Central memory CD8-positive, alpha-beta T cell (primary cell): ENCODE measurements around the gene STIM1.

Experiments used
- ATAC-seq: fragments of 150-1000 bp; cut with Tn5 transposase; replicated peaks from 2 replicates; pipeline ENCODE4 v1.10.0; 2022; ENCODE audit warnings: mild to moderate bottlenecking, moderate FRiP score, moderate number of reproducible peaks; ENCODE audit not compliant: poor library complexity, severe bottlenecking; ENCODE audit errors: extremely low read depth
- DNase-seq, 2 donors: peaks; one replicate each; pipeline ENCODE4 v3.0.0; 2021; ENCODE audit warnings: low spot score in 2 of 2
- H3K27ac Mint-ChIP-seq: one replicate; pipeline ENCODE4 v1.8.0; 2022; ENCODE audit warnings: low read depth, mild to moderate bottlenecking, moderate library complexity, mixed read lengths
- H3K27me3 Mint-ChIP-seq: one replicate; pipeline ENCODE4 v1.8.0; 2022; ENCODE audit warnings: mixed read lengths
- H3K36me3 Mint-ChIP-seq: one replicate; pipeline ENCODE4 v1.8.0; 2022; ENCODE audit warnings: mild to moderate bottlenecking, moderate library complexity, mixed read lengths; ENCODE audit not compliant: insufficient read depth
- H3K4me1 Mint-ChIP-seq: one replicate; pipeline ENCODE4 v1.8.0; 2022; ENCODE audit warnings: mixed read lengths
- H3K4me3 Mint-ChIP-seq: one replicate; pipeline ENCODE4 v1.8.0; 2022; ENCODE audit warnings: mild to moderate bottlenecking, moderate library complexity, mixed read lengths
- H3K9me3 Mint-ChIP-seq: one replicate; pipeline ENCODE4 v1.8.0; 2022; ENCODE audit warnings: mixed read lengths

Gene STIM1

GRCh38 chr11:4076774-4077173, 221.3 kb downstream of the STIM1 start:
- DNase-seq (no peak), ATAC-seq (no peak)
- Mint-ChIP-seq H3K4me1 (peaks cover 38% of the 10 kb centered on the region), H3K27me3 (no peaks in the 10 kb centered on the region), H3K27ac (peak overlapping the region; percentile 68), H3K9me3 (no peaks in the 10 kb centered on the region), H3K36me3 (peaks cover 35% of the 10 kb centered on the region), H3K4me3 (no peak overlapping the region)

DNA sequence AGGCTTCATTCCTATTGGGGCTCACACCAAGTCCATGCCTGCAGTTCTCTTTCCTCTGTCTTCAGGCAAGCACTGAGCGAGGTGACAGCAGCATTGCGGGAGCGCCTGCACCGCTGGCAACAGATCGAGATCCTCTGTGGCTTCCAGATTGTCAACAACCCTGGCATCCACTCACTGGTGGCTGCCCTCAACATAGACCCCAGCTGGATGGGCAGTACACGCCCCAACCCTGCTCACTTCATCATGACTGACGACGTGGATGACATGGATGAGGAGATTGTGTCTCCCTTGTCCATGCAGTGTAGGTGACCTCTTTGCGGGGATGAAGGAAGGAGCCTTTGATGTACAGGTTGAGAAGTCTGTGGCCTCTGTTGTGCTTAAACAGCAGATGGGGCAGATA, 227.7 kb downstream of the STIM1 start:
- Mint-ChIP-seq H3K4me3 (no peak overlapping the region), H3K27me3 (no peaks in the 10 kb centered on the region), H3K4me1 (peaks cover 23% of the 10 kb centered on the region), H3K36me3 (peaks cover 44% of the 10 kb centered on the region), H3K27ac (peak overlapping the region; percentile 37), H3K9me3 (no peaks in the 10 kb centered on the region)
- ATAC-seq (no peak), DNase-seq (no peak)

- Mint-ChIP-seq H3K27ac (peak overlapping the region; percentile 46), H3K9me3 (no peaks in the 10 kb centered on the region), H3K4me3 (no peak overlapping the region), H3K36me3 (peaks cover 41% of the 10 kb centered on the region), H3K4me1 (peaks cover 27% of the 10 kb centered on the region), H3K27me3 (no peaks in the 10 kb centered on the region)
- DNase-seq (no peak), ATAC-seq (no peak)
Observed at GRCh38 chr11:4084406-4085125, 229.1 kb downstream of the STIM1 start.

DNA sequence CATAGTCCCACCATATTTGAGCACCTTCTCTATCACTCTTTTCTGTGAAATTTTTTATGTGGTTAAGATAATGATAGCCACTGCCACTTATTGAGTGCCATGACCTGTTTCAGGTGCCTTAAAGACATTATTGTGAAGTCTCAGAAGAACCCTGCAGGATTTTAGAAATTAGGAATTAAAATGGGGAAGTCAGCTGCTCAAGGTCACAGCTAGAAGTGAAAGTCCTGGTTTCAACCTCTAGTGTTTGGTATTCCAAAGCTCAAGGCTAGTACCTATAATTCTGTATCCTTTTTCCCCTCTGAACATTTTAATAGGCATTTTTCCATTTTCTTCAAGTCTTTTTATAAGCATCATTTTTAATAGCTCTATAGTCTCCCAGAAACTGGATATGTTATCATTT, 230.1 kb downstream of the STIM1 start:
- Mint-ChIP-seq H3K27me3 (no peaks in the 10 kb centered on the region), H3K27ac (no peak overlapping the region), H3K4me3 (no peak overlapping the region), H3K9me3 (no peaks in the 10 kb centered on the region), H3K36me3 (peaks cover 44% of the 10 kb centered on the region), H3K4me1 (peaks cover 35% of the 10 kb centered on the region)
- DNase-seq (no peak), ATAC-seq (no peak)

GRCh38 chr11:4086575-4087353, 231.3 kb downstream of the STIM1 start:
- Mint-ChIP-seq H3K27me3 (no peaks in the 10 kb centered on the region), H3K36me3 (peaks cover 46% of the 10 kb centered on the region), H3K4me3 (no peak overlapping the region), H3K4me1 (peaks cover 42% of the 10 kb centered on the region), H3K9me3 (no peaks in the 10 kb centered on the region), H3K27ac (peak overlapping the region; percentile 61)
- ATAC-seq (no peak), DNase-seq (no peak)

GRCh38 chr11:4087551-4087950, 232.1 kb downstream of the STIM1 start:
- H3K27ac Mint-ChIP-seq = peak overlapping the region; percentile 61
- ATAC-seq (no peak), DNase-seq (no peak)
- H3K4me3 Mint-ChIP-seq = no peak overlapping the region
- H3K9me3 Mint-ChIP-seq = no peaks in the 10 kb centered on the region
- H3K36me3 Mint-ChIP-seq = peaks cover 48% of the 10 kb centered on the region
- peaks cover 48% of the 10 kb centered on the region for H3K4me1 Mint-ChIP-seq
- H3K27me3 Mint-ChIP-seq = no peaks in the 10 kb centered on the region

DNA sequence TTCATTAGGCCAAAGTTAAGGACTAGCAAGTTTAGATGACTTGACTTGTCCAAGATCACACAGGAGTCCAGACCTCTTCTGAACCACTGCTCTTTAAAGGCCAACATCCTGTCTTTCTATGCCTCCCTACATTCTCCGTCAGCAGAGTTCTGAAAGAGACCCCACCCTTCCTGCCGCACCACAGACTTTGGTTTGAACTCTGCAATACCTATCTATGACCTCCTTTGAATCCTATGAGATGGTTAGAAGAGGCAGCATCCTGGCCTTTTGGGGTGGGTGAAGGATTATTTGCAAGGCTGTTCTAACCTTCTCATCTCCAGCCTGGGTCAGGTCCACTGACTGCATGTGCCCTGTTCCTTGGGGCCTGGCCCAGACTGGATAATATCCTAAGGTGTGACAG, 234.8 kb downstream of the STIM1 start:
- DNase-seq = peak in 1 of 2 donors; percentile 37

DNA sequence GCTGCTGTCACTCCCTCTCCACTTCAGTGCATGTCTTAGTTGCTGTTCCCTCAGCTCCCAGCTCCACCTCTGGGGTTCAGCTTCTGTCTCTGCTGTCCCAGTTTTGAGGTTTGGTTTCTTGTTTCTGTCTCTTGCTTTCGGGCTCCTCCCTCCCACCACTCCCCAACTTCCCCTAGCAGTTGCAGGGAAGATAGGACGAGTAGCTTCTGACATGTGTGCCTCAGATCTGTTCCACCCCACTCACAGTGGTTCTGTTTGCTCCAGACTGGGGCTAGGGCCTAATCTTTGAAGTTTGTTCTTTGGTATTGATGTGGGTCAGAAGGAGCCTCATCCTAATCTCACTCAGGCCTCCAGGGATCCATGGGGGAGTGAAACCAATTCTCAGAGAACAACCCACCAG, 236.6 kb downstream of the STIM1 start:
- H3K9me3 Mint-ChIP-seq = no peaks in the 10 kb centered on the region
- H3K27me3 Mint-ChIP-seq = no peaks in the 10 kb centered on the region
- peak overlapping the region; percentile 82 for H3K27ac Mint-ChIP-seq
- peaks cover 63% of the 10 kb centered on the region for H3K4me1 Mint-ChIP-seq
- H3K36me3 Mint-ChIP-seq = peaks cover 45% of the 10 kb centered on the region
- H3K4me3 Mint-ChIP-seq = peak overlapping the region; percentile 64
- no peak for DNase-seq
- no peak for ATAC-seq

More for the DNA sequence above, 234.8 kb downstream of the STIM1 start:
- Mint-ChIP-seq H3K36me3 (peaks cover 48% of the 10 kb centered on the region), H3K4me1 (peaks cover 63% of the 10 kb centered on the region), H3K27me3 (no peaks in the 10 kb centered on the region), H3K27ac (peak overlapping the region; percentile 82), H3K9me3 (no peaks in the 10 kb centered on the region), H3K4me3 (peak overlapping the region; percentile 64)
- ATAC-seq = peak; percentile 67

DNA sequence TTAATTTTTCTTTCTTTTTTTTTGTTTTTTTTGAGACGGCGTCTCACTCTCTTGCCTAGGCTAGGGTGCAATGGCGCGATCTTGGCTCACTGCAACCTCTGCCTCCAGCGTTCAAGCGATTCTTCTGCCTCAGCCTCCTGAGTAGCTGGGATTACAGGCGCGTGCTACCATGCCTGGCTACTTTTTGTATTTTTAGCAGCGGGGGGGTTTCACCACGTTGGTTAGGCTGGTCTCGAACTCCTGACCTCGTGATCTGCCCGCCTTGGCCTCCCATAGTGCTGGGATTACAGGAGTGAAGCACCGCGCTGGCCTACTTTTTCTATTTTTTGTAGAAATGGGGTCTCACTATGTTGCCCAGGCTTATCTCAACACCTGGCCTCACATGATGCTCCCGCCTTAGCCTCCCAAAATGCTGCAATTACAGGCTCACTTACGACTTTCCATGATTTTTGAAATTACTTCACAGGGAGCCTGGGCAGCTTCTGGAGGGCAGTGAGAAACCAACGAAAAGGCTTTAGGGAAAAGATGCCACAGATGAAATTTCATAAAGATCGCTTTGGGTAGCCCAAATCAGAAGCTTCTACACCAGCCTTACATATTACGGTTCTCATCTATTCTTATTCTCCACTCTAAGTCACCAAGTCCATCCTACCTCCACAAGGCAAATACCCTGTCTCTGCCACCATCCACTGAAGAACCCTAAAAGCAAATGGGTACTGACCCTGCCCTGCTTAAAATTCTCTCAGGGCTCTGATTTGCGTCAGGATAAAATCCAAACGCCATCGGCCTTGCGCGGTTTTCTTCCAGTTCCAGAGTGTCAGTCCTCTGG, 238.3 kb downstream of the STIM1 start:
- Mint-ChIP-seq H3K27me3 (no peaks in the 10 kb centered on the region), H3K9me3 (no peaks in the 10 kb centered on the region), H3K27ac (peak overlapping the region; percentile 98), H3K4me1 (peaks cover 65% of the 10 kb centered on the region), H3K36me3 (peaks cover 43% of the 10 kb centered on the region), H3K4me3 (peak overlapping the region; percentile 99)
- ATAC-seq (no peak), DNase-seq (no peak)

GRCh38 chr11:4094348-4095291, 239.2 kb downstream of the STIM1 start, which contains the start of gene RRM1:
Gene RRM1 (plus strand): TSS chr11:4094799. CDS start chr11:4095013, 214 bp downstream.
- Mint-ChIP-seq H3K27ac (peak within 1 kb of the TSS; percentile 98), H3K27me3 (no peaks in the 10 kb centered on the region), H3K4me1 (peaks cover 68% of the 10 kb centered on the region), H3K4me3 (peak within 1 kb of the TSS; percentile 99), H3K9me3 (no peaks in the 10 kb centered on the region), H3K36me3 (peaks cover 43% of the 10 kb centered on the region)
- peak; percentile 90 for ATAC-seq
- DNase-seq = peak; percentile 89 to 91

DNA sequence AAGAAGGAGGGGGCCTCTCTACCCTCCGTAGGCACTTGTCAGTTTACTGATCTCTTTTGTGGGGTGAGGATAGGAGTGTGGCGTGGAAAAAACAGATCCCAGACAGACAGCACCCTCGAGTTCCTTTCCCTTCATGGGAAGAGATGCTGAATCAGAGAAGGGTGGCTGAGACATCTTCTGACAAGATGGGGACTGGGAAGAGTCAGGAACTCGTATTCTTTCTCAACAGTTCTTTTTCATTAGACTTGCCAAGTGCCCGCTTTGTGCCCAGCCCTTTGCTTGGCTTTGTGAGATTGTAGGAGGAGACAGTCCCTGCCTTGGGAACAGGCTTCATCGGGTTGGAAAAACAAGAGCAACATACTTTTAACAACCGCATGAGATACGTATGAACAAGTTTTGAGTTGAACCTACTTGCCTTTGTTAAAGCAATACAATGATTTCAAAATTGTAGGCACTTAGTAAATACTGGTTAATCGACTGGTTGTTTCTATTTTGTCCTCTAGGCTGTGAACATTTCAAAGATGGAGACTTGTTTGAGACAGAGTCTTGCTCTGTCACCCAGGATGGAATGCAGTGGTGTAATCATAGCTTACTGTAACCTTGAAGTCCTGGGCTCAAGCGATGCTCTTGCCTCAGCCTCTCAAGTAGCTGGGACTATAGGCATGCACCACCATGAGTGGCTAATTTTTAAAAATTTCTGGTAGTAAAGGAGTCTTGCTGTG, 240.2 kb downstream of the STIM1 start:
- ATAC-seq (no peak), DNase-seq (no peak)
- Mint-ChIP-seq H3K27me3 (no peaks in the 10 kb centered on the region), H3K9me3 (no peaks in the 10 kb centered on the region), H3K36me3 (peaks cover 36% of the 10 kb centered on the region), H3K4me3 (peak overlapping the region; percentile 99), H3K4me1 (peaks cover 62% of the 10 kb centered on the region), H3K27ac (peak overlapping the region; percentile 98)
